NCI-H524 (cell line): ENCODE data around the gene RLF.

Experiments used
- DNase-seq, 2 experiments: peaks; one replicate each; lab custom pipeline; 2025; lab: John Stamatoyannopoulos, UW

RLF gene

DNA sequence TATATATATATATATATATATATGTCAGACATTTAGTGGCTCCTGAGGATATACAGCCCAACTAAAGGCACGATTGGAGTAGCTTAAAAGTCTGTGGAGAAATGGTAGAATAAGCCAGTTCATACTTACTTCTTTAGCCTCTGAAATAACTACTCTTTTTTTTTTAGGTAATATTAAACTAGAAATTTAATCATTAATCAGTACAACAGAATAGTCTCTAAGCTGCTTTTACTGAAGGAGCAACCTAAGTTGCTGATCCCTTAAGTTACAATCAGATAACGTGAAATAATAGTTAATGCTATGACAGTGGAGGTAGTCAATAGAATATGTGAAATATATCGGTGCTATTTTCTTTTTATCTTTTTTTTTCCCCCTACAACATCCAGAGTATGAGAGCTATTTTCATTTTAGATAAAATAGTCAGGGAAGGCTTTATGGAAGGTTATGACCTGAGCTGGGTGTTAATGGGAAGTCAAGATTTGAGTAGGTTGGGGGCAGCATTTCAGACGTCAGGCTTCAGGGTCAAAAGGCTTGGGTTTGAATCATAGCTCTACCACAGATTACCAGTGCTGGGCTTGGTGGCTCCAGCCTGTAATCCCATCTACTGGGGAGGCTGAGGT lies 112.5 kb downstream of the RLF start:
- DNase-seq, result no peak

DNA sequence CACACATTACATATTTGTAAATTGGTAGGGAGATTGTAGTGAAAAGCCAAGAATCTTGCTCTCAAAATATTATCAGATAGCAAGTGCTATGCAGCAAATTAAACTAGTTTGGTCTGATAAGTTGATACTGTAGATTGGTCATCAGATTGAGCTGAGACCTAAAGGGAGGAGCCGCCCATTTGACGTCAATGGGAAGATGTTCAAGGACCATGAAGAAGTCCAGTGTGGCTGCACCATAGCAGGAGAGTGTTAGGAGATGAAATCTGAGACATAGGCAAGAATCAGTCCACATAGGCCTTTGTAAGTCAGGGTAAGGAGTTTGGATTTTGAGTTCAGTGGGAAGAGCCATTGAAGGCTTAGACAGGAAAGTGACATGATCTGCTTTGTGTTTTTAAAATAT lies 113.1 kb downstream of the RLF start:
- DNase-seq, result no peak

- no peak for DNase-seq
Measured at GRCh38 chr1:40276122-40276521, 114.9 kb downstream of the RLF start.

DNA sequence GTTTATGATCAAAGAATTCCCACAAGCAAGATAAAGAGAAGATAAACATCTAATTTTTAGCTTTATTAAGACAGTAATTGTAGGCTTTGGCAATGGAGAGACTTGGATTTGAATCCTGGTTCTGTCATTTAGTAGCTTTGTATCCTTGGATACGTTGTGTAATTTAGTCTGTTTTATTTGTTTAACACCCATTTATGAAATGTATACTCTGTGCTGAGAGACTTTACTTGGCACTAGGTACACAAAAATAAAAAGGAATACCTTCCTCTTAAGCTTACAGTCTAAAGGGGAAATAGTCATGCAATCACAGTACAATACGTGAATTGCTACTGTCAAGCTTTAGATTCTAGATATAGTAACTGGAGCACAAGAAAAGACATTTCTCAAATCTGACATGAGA lies 120.7 kb downstream of the RLF start:
- no peak for DNase-seq
